GM13977 (cell line): ENCODE measurements around the gene CACNA1I.

Experiments
- DNase-seq: peaks from one replicate; pipeline ENCODE4 v3.0.0; 2012; ENCODE audit warnings: low spot score
- CTCF ChIP-seq: IDR thresholded peaks from 2 replicates; pipeline ENCODE4 v1.5.1; 2012; ENCODE audit warnings: mild to moderate bottlenecking, control low read depth; ENCODE audit not compliant: insufficient read depth; ENCODE audit errors: extremely low read depth, missing control alignments
- in situ Hi-C: fragments of 300-500 bp; cut with MboI; formaldehyde crosslinking; loops from one replicate; pipeline ENCODE4 v1.12.0; 2022; ENCODE audit warnings: low sequenced_read_pairs, low pct_unique_long_range_greater_than_20kb, mixed read lengths, inconsistent platforms; ENCODE audit not compliant: unreplicated experiment

Gene CACNA1I

GRCh38 chr22:39674536-39674935 lies 104.0 kb downstream of the CACNA1I start:
- DNase-seq, result no peak
- in situ Hi-C loops, result no loop called here
- TF ChIP-seq CTCF, result no peak

GRCh38 chr22:39675947-39676346 lies 105.4 kb downstream of the CACNA1I start:
- in situ Hi-C loops, result no loop called here
- no peak for TF ChIP-seq CTCF
- no peak for DNase-seq

- in situ Hi-C loops, result no loop called here
- no peak for DNase-seq
- TF ChIP-seq CTCF, result no peak
These were observed 107.4 kb downstream of the CACNA1I start for GRCh38 chr22:39677967-39678366.

- no peak for TF ChIP-seq CTCF
- no peak for DNase-seq
- in situ Hi-C loops, result no loop called here
These were observed 108.4 kb downstream of the CACNA1I start for GRCh38 chr22:39678862-39679490.

- in situ Hi-C loops, result no loop called here
- no peak for TF ChIP-seq CTCF
- no peak for DNase-seq
These were observed 109.1 kb downstream of the CACNA1I start for GRCh38 chr22:39679652-39680051.

- in situ Hi-C loops, result no loop called here
- DNase-seq, result no peak
These were observed 109.9 kb downstream of the CACNA1I start for GRCh38 chr22:39680486-39680885.

More at GRCh38 chr22:39680486-39680885, 109.9 kb downstream of the CACNA1I start:
- TF ChIP-seq CTCF, result no peak
